ENCODE data around the gene KCNG2.

DNA sequence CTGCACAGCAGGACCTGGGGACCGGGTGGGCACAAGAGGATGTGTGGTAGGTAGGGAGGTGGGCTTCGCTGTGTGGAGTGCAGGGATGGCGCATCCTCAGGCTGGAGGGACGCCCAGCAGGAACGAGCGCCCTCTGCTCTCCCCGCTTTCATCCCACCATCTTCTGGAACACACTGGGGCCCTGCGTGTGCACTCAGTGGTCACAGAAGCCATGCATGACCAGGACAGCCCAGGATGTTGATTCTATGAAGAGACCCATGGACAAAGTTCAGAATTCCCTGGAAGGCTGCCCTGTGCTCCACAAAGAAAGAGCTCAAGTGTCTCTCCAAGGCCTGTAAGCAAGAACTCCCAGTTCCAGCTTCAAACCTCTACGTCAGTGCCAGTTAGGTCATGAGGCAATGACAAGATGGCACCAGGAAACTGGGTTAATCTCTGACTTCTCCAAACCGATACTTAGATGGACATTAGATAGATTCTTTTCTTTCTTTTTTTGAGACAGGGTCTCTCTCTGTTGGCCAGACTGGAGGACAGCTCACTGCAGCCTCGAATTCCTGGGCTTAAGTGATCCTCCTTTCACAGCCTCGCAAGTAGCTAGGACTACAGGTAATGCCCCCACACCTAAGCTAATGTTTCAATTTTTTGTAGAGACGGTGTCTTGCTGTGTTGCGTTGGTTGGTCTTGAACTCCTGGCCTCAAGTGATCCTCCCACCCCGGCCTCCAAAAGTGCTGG, 150.3 kb downstream of the KCNG2 start:
- TF ChIP-seq, protein P1, sequence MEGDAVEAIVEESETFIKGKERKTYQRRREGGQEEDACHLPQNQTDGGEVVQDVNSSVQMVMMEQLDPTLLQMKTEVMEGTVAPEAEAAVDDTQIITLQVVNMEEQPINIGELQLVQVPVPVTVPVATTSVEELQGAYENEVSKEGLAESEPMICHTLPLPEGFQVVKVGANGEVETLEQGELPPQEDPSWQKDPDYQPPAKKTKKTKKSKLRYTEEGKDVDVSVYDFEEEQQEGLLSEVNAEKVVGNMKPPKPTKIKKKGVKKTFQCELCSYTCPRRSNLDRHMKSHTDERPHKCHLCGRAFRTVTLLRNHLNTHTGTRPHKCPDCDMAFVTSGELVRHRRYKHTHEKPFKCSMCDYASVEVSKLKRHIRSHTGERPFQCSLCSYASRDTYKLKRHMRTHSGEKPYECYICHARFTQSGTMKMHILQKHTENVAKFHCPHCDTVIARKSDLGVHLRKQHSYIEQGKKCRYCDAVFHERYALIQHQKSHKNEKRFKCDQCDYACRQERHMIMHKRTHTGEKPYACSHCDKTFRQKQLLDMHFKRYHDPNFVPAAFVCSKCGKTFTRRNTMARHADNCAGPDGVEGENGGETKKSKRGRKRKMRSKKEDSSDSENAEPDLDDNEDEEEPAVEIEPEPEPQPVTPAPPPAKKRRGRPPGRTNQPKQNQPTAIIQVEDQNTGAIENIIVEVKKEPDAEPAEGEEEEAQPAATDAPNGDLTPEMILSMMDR (IDR thresholded peaks at IDR 0.05 in 2 of 3, conservative IDR thresholded peaks at IDR 0.05 in 1 of 3; ENCODE audit: borderline replicate concordance in 1 of 3, insufficient read depth in 1 of 3, low read depth in 2 of 3, low read length in 2 of 3) = no peak
- TF ChIP-seq, protein P2, sequence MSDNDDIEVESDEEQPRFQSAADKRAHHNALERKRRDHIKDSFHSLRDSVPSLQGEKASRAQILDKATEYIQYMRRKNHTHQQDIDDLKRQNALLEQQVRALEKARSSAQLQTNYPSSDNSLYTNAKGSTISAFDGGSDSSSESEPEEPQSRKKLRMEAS (IDR thresholded peaks at IDR 0.05) = no peak
- TF ChIP-seq, protein P3, sequence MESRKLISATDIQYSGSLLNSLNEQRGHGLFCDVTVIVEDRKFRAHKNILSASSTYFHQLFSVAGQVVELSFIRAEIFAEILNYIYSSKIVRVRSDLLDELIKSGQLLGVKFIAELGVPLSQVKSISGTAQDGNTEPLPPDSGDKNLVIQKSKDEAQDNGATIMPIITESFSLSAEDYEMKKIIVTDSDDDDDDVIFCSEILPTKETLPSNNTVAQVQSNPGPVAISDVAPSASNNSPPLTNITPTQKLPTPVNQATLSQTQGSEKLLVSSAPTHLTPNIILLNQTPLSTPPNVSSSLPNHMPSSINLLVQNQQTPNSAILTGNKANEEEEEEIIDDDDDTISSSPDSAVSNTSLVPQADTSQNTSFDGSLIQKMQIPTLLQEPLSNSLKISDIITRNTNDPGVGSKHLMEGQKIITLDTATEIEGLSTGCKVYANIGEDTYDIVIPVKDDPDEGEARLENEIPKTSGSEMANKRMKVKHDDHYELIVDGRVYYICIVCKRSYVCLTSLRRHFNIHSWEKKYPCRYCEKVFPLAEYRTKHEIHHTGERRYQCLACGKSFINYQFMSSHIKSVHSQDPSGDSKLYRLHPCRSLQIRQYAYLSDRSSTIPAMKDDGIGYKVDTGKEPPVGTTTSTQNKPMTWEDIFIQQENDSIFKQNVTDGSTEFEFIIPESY (IDR thresholded peaks at IDR 0.05; ENCODE audit: extremely low read depth, insufficient replicate concordance, low read length) = no peak
- TF ChIP-seq EZH2phosphoT487 (IDR thresholded peaks at IDR 0.05; ENCODE audit: borderline replicate concordance) (no peak), POLR2AphosphoS5 (IDR thresholded peaks at IDR 0.05; ENCODE audit: low read depth, low read length) (no peak), CEBPB (IDR thresholded peaks at IDR 0.05; ENCODE audit: low read depth) (no peak), EZH2 (IDR thresholded peaks at IDR 0.05) (no peak), YY1 (IDR thresholded peaks at IDR 0.05; ENCODE audit: extremely low read depth, insufficient replicate concordance, low read depth, low read length) (no peak), POLR2A (IDR thresholded peaks at IDR 0.05; ENCODE audit: borderline replicate concordance, extremely low read depth, insufficient read depth, insufficient read length) (no peak), JUND (IDR thresholded peaks at IDR 0.05) (no peak)
- TF ChIP-seq, protein P4, sequence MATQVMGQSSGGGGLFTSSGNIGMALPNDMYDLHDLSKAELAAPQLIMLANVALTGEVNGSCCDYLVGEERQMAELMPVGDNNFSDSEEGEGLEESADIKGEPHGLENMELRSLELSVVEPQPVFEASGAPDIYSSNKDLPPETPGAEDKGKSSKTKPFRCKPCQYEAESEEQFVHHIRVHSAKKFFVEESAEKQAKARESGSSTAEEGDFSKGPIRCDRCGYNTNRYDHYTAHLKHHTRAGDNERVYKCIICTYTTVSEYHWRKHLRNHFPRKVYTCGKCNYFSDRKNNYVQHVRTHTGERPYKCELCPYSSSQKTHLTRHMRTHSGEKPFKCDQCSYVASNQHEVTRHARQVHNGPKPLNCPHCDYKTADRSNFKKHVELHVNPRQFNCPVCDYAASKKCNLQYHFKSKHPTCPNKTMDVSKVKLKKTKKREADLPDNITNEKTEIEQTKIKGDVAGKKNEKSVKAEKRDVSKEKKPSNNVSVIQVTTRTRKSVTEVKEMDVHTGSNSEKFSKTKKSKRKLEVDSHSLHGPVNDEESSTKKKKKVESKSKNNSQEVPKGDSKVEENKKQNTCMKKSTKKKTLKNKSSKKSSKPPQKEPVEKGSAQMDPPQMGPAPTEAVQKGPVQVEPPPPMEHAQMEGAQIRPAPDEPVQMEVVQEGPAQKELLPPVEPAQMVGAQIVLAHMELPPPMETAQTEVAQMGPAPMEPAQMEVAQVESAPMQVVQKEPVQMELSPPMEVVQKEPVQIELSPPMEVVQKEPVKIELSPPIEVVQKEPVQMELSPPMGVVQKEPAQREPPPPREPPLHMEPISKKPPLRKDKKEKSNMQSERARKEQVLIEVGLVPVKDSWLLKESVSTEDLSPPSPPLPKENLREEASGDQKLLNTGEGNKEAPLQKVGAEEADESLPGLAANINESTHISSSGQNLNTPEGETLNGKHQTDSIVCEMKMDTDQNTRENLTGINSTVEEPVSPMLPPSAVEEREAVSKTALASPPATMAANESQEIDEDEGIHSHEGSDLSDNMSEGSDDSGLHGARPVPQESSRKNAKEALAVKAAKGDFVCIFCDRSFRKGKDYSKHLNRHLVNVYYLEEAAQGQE (IDR thresholded peaks at IDR 0.05; ENCODE audit: low read depth) = no peak

All from HCT116 (cell line).